HG02763 (cell line): ENCODE results near the gene PRKAR1B.

ENCODE experiments used
- ATAC-seq: cut with Tn5 transposase; IDR thresholded peaks from one replicate; pipeline ENCODE4 v1.9.1; 2021; ENCODE audit warnings: mild to moderate bottlenecking, moderate library complexity; ENCODE audit not compliant: unreplicated experiment

PRKAR1B gene

GRCh38 chr7:528451-528850, 198.6 kb downstream of the PRKAR1B start:
- no peak for ATAC-seq

GRCh38 chr7:527723-528122, 199.4 kb downstream of the PRKAR1B start:
- ATAC-seq: no peak

- no peak for ATAC-seq
These were observed 200.5 kb downstream of the PRKAR1B start for GRCh38 chr7:526460-527034.

- no peak for ATAC-seq
These were observed 201.3 kb downstream of the PRKAR1B start for GRCh38 chr7:525740-526139.

- no peak for ATAC-seq
These were observed 202.3 kb downstream of the PRKAR1B start for GRCh38 chr7:524800-525199.

- ATAC-seq: no peak
These were observed 203.4 kb downstream of the PRKAR1B start for GRCh38 chr7:523347-524336.

GRCh38 chr7:522951-523314, 204.1 kb downstream of the PRKAR1B start:
- no peak for ATAC-seq

- ATAC-seq: no peak
These were observed 204.8 kb downstream of the PRKAR1B start for GRCh38 chr7:522071-522950.

- no peak for ATAC-seq
These were observed 205.6 kb downstream of the PRKAR1B start for GRCh38 chr7:521221-522070.

GRCh38 chr7:520503-521161, 206.4 kb downstream of the PRKAR1B start:
- ATAC-seq: no peak

- no peak for ATAC-seq
These were observed 207.3 kb downstream of the PRKAR1B start, which contains the start of gene PDGFA for GRCh38 chr7:519484-520390. Gene PDGFA (minus strand): TSS chr7:519846. CDS start chr7:519001, 845 bp downstream.

- no peak for ATAC-seq
These were observed 208.2 kb downstream of the PRKAR1B start for GRCh38 chr7:518630-519483.

GRCh38 chr7:517774-518629, 209.1 kb downstream of the PRKAR1B start:
- no peak for ATAC-seq

- ATAC-seq: no peak
These were observed 210.2 kb downstream of the PRKAR1B start for GRCh38 chr7:516606-517456.

GRCh38 chr7:516216-516605, 210.9 kb downstream of the PRKAR1B start:
- no peak for ATAC-seq

GRCh38 chr7:515628-516027, 211.5 kb downstream of the PRKAR1B start:
- ATAC-seq: no peak
